ENCODE measurements around the gene PRDM16. TPM values are rescaled to one million over a fixed set of nuclear protein-coding genes. Genes with fewer than 3 reads are reported as not detected.

PRDM16 gene
- total and polyA plus RNA-seq, 4 donors, result 0.05 to 0.67 (median 0.19) TPM

- Histone ChIP-seq H3K4me1 (ENCODE audit: control insufficient read depth in 4 of 4, insufficient read depth in 4 of 4, low read length in 3 of 4) (peaks cover 3 to 11% (median 7%) of the 10 kb centered on the region in 4 donors), H3K36me3 (ENCODE audit: control insufficient read depth in 4 of 4, insufficient read depth in 3 of 4, low read depth in 1 of 4, low read length in 3 of 4) (no peaks in the 10 kb centered on the region), H3K9ac (ENCODE audit: low read depth in 1 of 2, low read length in 2 of 2) (no peak overlapping the region), H3K9me3 (ENCODE audit: control insufficient read depth in 4 of 4, low read length in 3 of 4) (no peaks in the 10 kb centered on the region), H3K27ac (ENCODE audit: low read depth in 1 of 2, low read length in 2 of 2) (no peak overlapping the region), H3K27me3 (ENCODE audit: control insufficient read depth in 4 of 4, insufficient read depth in 4 of 4, low read length in 3 of 4) (peaks cover 0 to 4% (median 0%) of the 10 kb centered on the region in 4 donors), H3K4me3 (ENCODE audit: low read depth in 1 of 3, low read length in 3 of 3) (no peak overlapping the region)
- WGBS, result 77% methylated on average over 2 of the region's 2 CpGs
- DNase-seq (ENCODE audit: low spot score), result no peak
- TF ChIP-seq CTCF (IDR thresholded peaks at IDR 0.05; ENCODE audit: low read depth, low read length, missing input control) (no peak), EGR1 (IDR thresholded peaks at IDR 0.05; ENCODE audit: low read depth in 2 of 2) (no peak), TAF1 (conservative IDR thresholded peaks at IDR 0.05) (no peak), FOXA2 (IDR thresholded peaks at IDR 0.05) (no peak), ATF3 (IDR thresholded peaks at IDR 0.05) (no peak), HNF4A (conservative IDR thresholded peaks at IDR 0.05) (no peak), GABPA (IDR thresholded peaks at IDR 0.05 in 1 of 2, conservative IDR thresholded peaks at IDR 0.05 in 1 of 2) (no peak)
Measured at GRCh38 chr1:3318329-3318728, 249.3 kb downstream of the PRDM16 start.

- Histone ChIP-seq H3K27ac (ENCODE audit: low read depth in 1 of 2, low read length in 2 of 2) (no peak overlapping the region), H3K27me3 (ENCODE audit: control insufficient read depth in 4 of 4, insufficient read depth in 4 of 4, low read length in 3 of 4) (peaks cover 0 to 2% (median 0%) of the 10 kb centered on the region in 4 donors), H3K9ac (ENCODE audit: low read depth in 1 of 2, low read length in 2 of 2) (no peak overlapping the region), H3K36me3 (ENCODE audit: control insufficient read depth in 4 of 4, insufficient read depth in 3 of 4, low read depth in 1 of 4, low read length in 3 of 4) (no peaks in the 10 kb centered on the region), H3K9me3 (ENCODE audit: control insufficient read depth in 4 of 4, low read length in 3 of 4) (no peaks in the 10 kb centered on the region), H3K4me3 (ENCODE audit: low read depth in 1 of 3, low read length in 3 of 3) (no peak overlapping the region), H3K4me1 (ENCODE audit: control insufficient read depth in 4 of 4, insufficient read depth in 4 of 4, low read length in 3 of 4) (peaks cover 3 to 11% (median 7%) of the 10 kb centered on the region in 4 donors)
- TF ChIP-seq FOXA2 (IDR thresholded peaks at IDR 0.05) (no peak), CTCF (IDR thresholded peaks at IDR 0.05; ENCODE audit: low read depth, low read length, missing input control) (peak; percentile 73), RAD21 (IDR thresholded peaks at IDR 0.05) (peak; percentile 71 to 83), FOXA1 (IDR thresholded peaks at IDR 0.05) (no peak)
- 34% methylated on average over 4 of the region's 4 CpGs for WGBS
- DNase-seq (ENCODE audit: low spot score), result no peak
Measured at GRCh38 chr1:3319874-3320245, 250.9 kb downstream of the PRDM16 start.

GRCh38 chr1:3320246-3321152 is 251.5 kb downstream of the PRDM16 start:
- H3K9me3 ChIP-seq (ENCODE audit: control insufficient read depth in 4 of 4, low read length in 3 of 4), result no peaks in the 10 kb centered on the region
- H3K27me3 ChIP-seq (ENCODE audit: control insufficient read depth in 4 of 4, insufficient read depth in 4 of 4, low read length in 3 of 4), result peaks cover 0 to 2% (median 0%) of the 10 kb centered on the region in 4 donors
- H3K4me1 ChIP-seq (ENCODE audit: control insufficient read depth in 4 of 4, insufficient read depth in 4 of 4, low read length in 3 of 4), result peaks cover 3 to 11% (median 7%) of the 10 kb centered on the region in 4 donors
- 26% methylated on average over 18 of the region's 18 CpGs for WGBS
- no peak overlapping the region for H3K9ac ChIP-seq (ENCODE audit: low read depth in 1 of 2, low read length in 2 of 2)
- DNase-seq (ENCODE audit: low spot score), result peak; percentile 46
- no peaks in the 10 kb centered on the region for H3K36me3 ChIP-seq (ENCODE audit: control insufficient read depth in 4 of 4, insufficient read depth in 3 of 4, low read depth in 1 of 4, low read length in 3 of 4)
- H3K27ac ChIP-seq (ENCODE audit: low read depth in 1 of 2, low read length in 2 of 2), result peak overlapping the region in 1 of 2 donors; percentile 1
- H3K4me3 ChIP-seq (ENCODE audit: low read depth in 1 of 3, low read length in 3 of 3), result no peak overlapping the region
- TF ChIP-seq ZBTB33 (IDR thresholded peaks at IDR 0.05) (no peak), CTCF (IDR thresholded peaks at IDR 0.05; ENCODE audit: low read depth, low read length, missing input control) (no peak), SP1 (IDR thresholded peaks at IDR 0.05) (no peak), TAF1 (conservative IDR thresholded peaks at IDR 0.05) (no peak), MAX (IDR thresholded peaks at IDR 0.05) (no peak)
